Right ventricle myocardium superior (tissue), 1 donor: ENCODE data around the gene ADAMTSL2. TPM values are rescaled to one million over a fixed set of nuclear protein-coding genes. Genes with fewer than 3 reads are reported as not detected.

Source experiments
- ATAC-seq: fragments of 200-7000 bp; cut with Tn5 transposase; one replicate; pipeline ENCODE4 v1.9.1; 2020; ENCODE audit warnings: mild to moderate bottlenecking; ENCODE audit not compliant: poor library complexity
- DNase-seq: peaks from one replicate; pipeline ENCODE4 v3.0.0-alpha.2; 2020
- intact Hi-C: fragments of 100-400 bp; cut with DNase I; formaldehyde crosslinking; loops from one replicate; pipeline ENCODE4 v1.11.2; 2022
- total RNA-seq: library from RNA; stranded (reverse); fragmentation: NEBNext Ultra II Directional; extraction: Animal tissue kit (Norgen Biotek cat#: 25700); gene quantifications from one replicate; pipeline ENCODE4 v1.2.1, GENCODE V29; 2021
- donor health status: DM: no; HTN: yes; CAD: no; lungs with severe emphysema.

Gene ADAMTSL2
- total RNA-seq, 1 donor from 2014 or later = 8.1 TPM

GRCh38 chr9:133576875-133577736 lies 42.6 kb downstream of the ADAMTSL2 start:
- ATAC-seq (no peak), DNase-seq (no peak)
- intact Hi-C loops = no loop called here

- intact Hi-C loops = no loop called here
- ATAC-seq = no peak
- DNase-seq = no peak
These were observed 43.2 kb downstream of the ADAMTSL2 start for GRCh38 chr9:133577737-133578112.

DNA sequence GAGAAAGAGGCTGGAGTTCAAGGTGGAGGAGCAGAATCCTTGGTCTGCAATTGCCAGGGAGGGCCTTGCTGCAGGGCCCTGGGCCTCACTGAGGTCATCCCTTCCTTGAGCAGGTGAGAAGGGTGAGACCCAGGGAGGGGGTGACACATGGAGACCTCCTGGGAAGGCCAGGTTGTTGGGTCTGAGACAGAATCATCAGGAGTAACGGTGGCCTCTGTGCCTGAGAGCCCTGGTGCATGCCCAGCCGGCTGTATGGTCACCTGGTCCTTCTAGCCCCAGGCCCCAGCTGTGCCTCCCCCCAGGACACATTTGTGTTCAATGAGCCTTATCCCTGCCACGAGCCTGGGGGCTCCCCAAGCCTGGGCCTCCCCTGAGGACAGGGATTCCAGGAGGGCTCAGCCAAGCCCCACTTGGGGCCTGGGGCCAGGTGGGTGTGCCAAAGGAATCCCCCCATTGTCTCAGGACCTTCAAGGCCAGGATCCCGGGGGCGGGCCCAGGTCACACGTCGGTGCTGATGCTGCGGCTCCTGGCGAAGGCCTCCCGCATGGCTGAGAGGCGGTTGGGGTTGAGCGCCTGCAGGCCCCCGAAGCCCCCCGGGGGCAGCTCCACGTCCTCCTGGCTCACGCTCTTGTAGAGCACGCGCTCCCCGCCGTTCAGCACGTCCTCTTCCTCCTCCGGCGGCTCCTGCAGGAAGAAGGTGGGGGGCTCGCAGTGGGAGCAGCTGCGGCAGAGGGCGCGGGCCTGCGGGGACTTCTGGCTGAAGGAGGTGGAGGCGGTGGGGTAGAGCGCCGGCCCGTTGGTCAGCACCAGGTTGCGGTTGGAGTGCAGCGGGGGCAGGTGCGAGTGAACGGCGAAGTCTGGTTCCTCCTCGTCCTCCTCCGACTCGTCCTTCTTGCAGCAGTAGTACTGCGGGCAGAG lies 44.3 kb downstream of the ADAMTSL2 start:
- ATAC-seq (no peak), DNase-seq (no peak)
- intact Hi-C loops = no loop called here

DNA sequence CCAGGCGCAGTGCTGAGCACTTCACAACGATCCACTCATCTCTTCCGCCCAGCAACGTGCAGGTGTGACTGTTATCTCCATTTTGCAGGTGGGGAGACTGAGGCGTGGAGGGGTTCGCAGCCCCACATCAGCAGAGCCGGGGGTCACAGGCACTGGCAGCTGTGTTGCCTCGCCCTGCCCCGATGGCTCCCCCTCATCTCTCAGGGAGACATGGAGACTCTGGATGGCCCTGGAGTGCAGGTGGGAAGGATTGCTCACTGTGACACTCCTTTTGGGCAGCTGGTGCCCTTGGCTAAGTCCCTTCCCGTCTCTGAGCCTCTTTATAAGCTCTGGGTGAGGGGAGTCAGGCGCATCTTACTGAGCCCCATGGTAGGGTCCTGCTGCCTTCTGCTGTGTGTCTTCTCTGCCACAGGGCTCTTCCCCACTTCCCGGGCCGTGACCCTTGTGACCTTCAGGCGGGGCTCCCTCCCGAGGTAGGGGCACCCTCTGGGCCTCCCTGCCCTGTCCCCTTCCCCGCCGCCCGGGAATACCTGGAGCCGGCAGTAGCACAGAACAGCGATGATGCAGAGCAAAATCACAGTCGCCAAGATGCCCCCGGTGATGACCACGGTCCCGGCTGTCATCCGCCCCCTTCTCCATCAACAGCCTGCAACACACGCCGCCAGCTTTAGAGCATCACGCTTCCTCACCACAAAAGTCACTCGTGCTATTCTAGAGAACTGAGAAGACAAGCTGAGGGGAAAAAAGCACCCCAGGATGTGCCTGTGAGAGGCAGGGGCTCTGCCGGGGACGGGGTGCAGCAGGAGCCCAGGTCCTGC lies 45.3 kb downstream of the ADAMTSL2 start:
- intact Hi-C loops = no loop called here
- ATAC-seq = no peak
- no peak for DNase-seq

- DNase-seq (no peak), ATAC-seq (no peak)
- intact Hi-C loops = no loop called here
These were observed 45.9 kb downstream of the ADAMTSL2 start for GRCh38 chr9:133580419-133580738.

DNA sequence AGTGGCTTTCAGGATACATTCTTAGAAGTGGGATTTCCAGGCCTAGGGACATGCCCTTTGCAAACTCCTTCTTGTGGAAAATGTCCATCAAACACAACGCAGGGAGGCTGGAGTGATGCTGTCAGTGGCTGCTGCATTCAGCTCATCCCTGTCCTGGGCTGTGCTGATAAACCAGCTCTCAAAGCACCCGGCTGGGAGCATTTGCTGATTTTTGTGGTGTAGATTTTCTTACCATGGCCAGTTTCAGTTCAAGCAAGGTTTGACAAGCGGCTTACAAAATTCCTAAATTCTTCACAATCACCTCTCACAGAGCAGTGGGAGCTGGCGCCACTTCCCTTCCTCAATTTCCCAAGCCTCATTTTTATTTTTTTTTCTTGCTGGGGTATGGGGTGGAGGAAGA lies 46.5 kb downstream of the ADAMTSL2 start:
- intact Hi-C loops = no loop called here
- DNase-seq = no peak
- ATAC-seq = no peak

DNA sequence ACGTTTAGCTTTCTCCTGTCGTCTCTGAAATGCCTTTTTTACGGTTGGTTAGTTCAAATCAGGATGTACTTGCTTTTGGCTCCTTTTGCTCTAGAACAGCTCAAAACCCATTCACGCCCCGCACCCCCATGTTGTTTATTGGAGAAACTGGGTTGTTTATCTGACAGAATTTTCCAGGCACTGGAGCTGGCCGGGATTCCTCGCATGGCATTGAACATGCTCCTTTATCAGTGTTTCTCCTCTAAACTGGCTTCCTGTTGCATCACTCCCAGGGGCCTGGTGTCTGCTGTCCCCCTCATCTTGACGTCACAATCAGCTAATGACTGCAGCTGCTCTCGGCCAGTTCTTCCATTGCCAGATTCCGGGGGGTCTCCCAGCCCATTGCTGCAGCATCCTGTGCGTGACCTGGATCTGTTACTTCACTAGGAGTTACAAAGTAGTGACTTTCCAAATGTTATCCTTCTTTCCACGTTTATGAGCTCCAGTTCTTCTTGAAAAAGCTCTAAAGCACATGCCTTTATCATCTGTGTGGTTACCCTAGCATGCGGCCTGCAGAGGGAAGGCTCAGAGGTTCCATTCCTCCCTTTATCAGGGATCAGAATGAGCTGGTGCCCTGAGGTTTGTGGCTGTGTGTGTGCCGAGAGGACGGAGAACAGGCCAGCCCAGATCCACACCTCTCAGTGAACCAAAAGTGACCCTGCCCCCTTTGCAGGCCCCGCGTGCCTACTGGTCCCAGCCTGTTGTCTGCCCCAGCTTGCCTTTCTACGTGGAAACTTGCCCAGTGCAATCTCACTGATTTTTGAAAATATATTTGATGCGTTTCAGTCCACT lies 47.2 kb downstream of the ADAMTSL2 start:
- DNase-seq (peak; percentile 86), ATAC-seq (peak; percentile 47)
- intact Hi-C loops = no loop called here

DNA sequence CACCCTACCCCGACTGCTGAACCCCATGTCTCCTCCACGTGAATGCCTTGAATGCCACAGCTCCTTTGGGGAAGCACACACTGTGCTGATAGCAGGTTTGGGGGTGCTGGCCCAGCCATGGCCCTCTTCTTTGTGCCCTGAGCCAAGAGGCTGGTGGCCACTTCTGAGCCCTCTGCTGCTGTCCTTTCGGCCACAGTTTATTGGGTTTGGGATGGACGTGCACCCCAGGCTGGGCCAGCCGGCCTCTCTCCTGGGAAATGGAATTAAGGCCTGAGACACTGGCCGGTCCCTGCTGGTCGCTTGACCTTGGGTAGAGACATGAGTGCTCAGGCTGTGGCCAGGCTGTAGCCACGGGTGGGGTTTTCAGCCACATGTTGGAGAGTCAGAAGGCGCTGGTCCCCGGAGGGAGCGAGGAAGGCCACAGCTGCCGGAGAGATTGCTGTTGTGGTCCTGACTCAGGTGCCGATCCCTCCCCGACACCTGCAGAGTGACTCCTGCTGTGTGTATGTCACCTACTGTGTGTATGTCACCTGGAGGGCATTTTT lies 48.1 kb downstream of the ADAMTSL2 start:
- intact Hi-C loops = no loop called here
- peak; percentile 50 for DNase-seq

GRCh38 chr9:133583111-133583510 lies 48.6 kb downstream of the ADAMTSL2 start:
- no peak for DNase-seq
- no peak for ATAC-seq
- intact Hi-C loops = no loop called here

More for the DNA sequence above, 48.1 kb downstream of the ADAMTSL2 start:
- no peak for ATAC-seq

DNA sequence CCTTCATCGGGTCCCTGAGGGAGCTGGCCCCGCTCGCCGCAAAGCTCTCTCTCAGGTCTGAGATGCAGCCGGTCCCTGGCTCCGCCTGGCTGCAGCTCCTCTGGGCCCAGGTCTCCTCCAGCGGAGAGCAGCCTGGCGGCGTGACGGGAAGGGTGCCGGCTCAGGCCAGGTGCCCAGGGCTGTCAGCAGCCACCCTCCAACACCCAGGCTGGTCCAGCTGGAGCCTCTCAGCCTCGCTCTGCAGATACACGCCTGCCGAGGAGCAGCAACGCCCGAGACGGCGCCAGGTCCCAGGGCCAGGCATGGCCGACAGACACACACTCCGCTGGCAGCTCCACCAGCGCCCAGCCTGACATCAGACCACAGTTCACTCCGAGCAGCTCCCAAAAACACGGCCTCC lies 49.1 kb downstream of the ADAMTSL2 start:
- DNase-seq (peak; percentile 95), ATAC-seq (peak; percentile 89)
- intact Hi-C loops = no loop called here

GRCh38 chr9:133584167-133584558 lies 49.7 kb downstream of the ADAMTSL2 start:
- intact Hi-C loops = no loop called here
- DNase-seq = no peak
- ATAC-seq = no peak

GRCh38 chr9:133584559-133585476 lies 50.3 kb downstream of the ADAMTSL2 start:
- peak; percentile 78 for DNase-seq
- intact Hi-C loops = no loop called here
- peak; percentile 24 for ATAC-seq

- intact Hi-C loops = no loop called here
- ATAC-seq (no peak), DNase-seq (no peak)
These were observed 51.2 kb downstream of the ADAMTSL2 start for GRCh38 chr9:133585481-133586351.

DNA sequence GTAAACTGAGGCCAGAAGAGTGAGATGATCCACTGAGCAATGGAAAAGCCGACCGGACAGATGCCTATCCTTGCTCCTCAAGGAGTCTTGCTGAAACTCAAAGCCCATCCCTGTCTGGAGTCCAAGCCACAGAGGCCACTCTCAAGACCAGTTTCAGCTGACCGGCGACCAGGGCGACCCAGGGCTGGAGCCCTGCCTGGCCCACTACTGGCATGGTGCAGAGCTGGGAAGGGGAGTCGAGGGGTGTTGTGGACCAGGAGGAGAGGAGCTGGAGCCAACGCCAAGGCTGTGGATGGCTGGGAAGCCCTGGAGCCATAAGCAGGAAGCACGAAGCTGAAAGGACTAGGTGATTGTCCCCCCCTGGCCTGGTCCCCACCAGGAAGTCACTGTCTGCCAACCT lies 52.5 kb downstream of the ADAMTSL2 start:
- ATAC-seq (no peak), DNase-seq (peak; percentile 38)
- intact Hi-C loops = no loop called here

GRCh38 chr9:133587466-133587865 lies 53.0 kb downstream of the ADAMTSL2 start:
- intact Hi-C loops = no loop called here
- DNase-seq = peak; percentile 41
- no peak for ATAC-seq
